SK-N-SH (cell line): ENCODE data around the gene CABLES2. TPM values are rescaled to one million over a fixed set of nuclear protein-coding genes. Genes with fewer than 3 reads are reported as not detected.

Source experiments
- CTCF ChIA-PET: fragments of 300-600, 350-600 bp; formaldehyde crosslinking; extraction: SDS; loops from one replicate; lab custom pipeline; 2021; lab: Yijun Ruan, JAX
- POLR2A ChIA-PET: fragments of 350-600 bp; sonication (Branson Sonifier 250); formaldehyde crosslinking; extraction: SDS; loops from one replicate; lab custom pipeline; 2020; ENCODE audit warnings: antibody characterized with exemption, inconsistent platforms; lab: Yijun Ruan, JAX
- DNase-seq: peaks from one replicate; pipeline ENCODE4 v3.0.0; 2012
- H2AFZ ChIP-seq: fragments of 200-600 bp; sonication (generic); 2 replicates; pipeline ENCODE4 v1.8.1; 2016; ENCODE audit warnings: antibody characterized with exemption, mild to moderate bottlenecking, low read depth
- H3F3A ChIP-seq: fragments of 200-600 bp; sonication (generic); replicated peaks from 2 replicates; pipeline ENCODE3; 2016; ENCODE audit warnings: antibody characterized with exemption, mild to moderate bottlenecking; ENCODE audit not compliant: insufficient read depth
- H3K27ac ChIP-seq, 2 experiments: fragments of 200-500 bp in 1 of 2; fragments of 200-600 bp in 1 of 2; sonication (Bioruptor generic) in 1 of 2; sonication (generic), shearing (Covaris generic) in 1 of 2; 2 replicates each; pipeline versions ENCODE4 v1.5.1 to v1.6.1; 2014 to 2016; ENCODE audit warnings: low read depth in 2 of 2, inconsistent platforms in 1 of 2, low read length in 1 of 2, mild to moderate bottlenecking in 1 of 2, mixed read lengths in 1 of 2
- H3K27me3 ChIP-seq: fragments of 200-600 bp; sonication (generic), shearing (Covaris generic); 2 replicates; pipeline ENCODE4 v1.6.1; 2016; ENCODE audit warnings: mixed run types; ENCODE audit not compliant: insufficient read depth
- H3K36me3 ChIP-seq, 2 experiments: fragments of 200-500 bp in 1 of 2; fragments of 200-600 bp in 1 of 2; sonication (Bioruptor generic) in 1 of 2; sonication (generic) in 1 of 2; replicated peaks in 1 of 2; 2 replicates each; pipeline versions ENCODE3 to v1.5.1; 2014 to 2016; ENCODE audit warnings: low read length in 1 of 2, mild to moderate bottlenecking in 1 of 2; ENCODE audit not compliant: insufficient read depth in 2 of 2, control insufficient read depth in 1 of 2
- H3K4me1 ChIP-seq, 2 experiments: fragments of 200-500 bp in 1 of 2; fragments of 200-600 bp in 1 of 2; sonication (Bioruptor generic) in 1 of 2; sonication (generic), shearing (Covaris generic) in 1 of 2; 2 replicates each; pipeline versions ENCODE4 v1.5.1 to v1.6.1; 2014 to 2016; ENCODE audit warnings: low read depth in 1 of 2, low read length in 1 of 2, mixed run types in 1 of 2; ENCODE audit not compliant: insufficient read depth in 2 of 2, control insufficient read depth in 1 of 2
- H3K4me2 ChIP-seq: fragments of 200-600 bp; sonication (generic), shearing (Covaris generic); 2 replicates; pipeline ENCODE4 v1.6.1; 2017; ENCODE audit warnings: mixed run types
- H3K4me3 ChIP-seq, 2 experiments: fragments of 200-500 bp in 1 of 2; fragments of 200-600 bp in 1 of 2; sonication (Bioruptor generic) in 1 of 2; sonication (generic), shearing (Covaris generic) in 1 of 2; 2 replicates each; pipeline versions ENCODE4 v1.5.1 to v1.8.1; 2014 to 2016; ENCODE audit warnings: low read depth in 2 of 2, inconsistent platforms in 1 of 2, low read length in 1 of 2, mild to moderate bottlenecking in 1 of 2, mixed read lengths in 1 of 2, moderate library complexity in 1 of 2
- H3K79me2 ChIP-seq: fragments of 200-600 bp; sonication (generic); 2 replicates; pipeline ENCODE4 v1.8.1; 2017; ENCODE audit warnings: mild to moderate bottlenecking; ENCODE audit not compliant: insufficient read depth
- H3K9ac ChIP-seq: fragments of 200-600 bp; sonication (generic); 2 replicates; pipeline ENCODE4 v1.6.1; 2017; ENCODE audit warnings: mixed run types
- H3K9me2 ChIP-seq: fragments of 200-600 bp; sonication (generic); 2 replicates; pipeline ENCODE4 v1.6.1; 2017; ENCODE audit warnings: mixed run types
- H3K9me3 ChIP-seq: fragments of 200-600 bp; sonication (generic); 2 replicates; pipeline ENCODE4 v1.6.1; 2017; ENCODE audit warnings: mixed run types, mild to moderate bottlenecking, moderate library complexity
- H4K20me1 ChIP-seq: fragments of 200-600 bp; sonication (generic); 2 replicates; pipeline ENCODE4 v1.6.1; 2017; ENCODE audit warnings: mild to moderate bottlenecking, mixed run types; ENCODE audit not compliant: insufficient read depth
- CHD2 ChIP-seq: fragments of 150-350 bp; IDR thresholded peaks from 2 replicates; pipeline ENCODE4 v1.6.1; 2018; ENCODE audit warnings: low read length; ENCODE audit not compliant: partially characterized antibody
- ELF1 ChIP-seq: IDR thresholded peaks from 2 replicates; pipeline ENCODE4 v1.4.0; 2012
- EZH2phosphoT487 ChIP-seq: fragments of 200-600 bp; sonication (generic); IDR thresholded peaks from 2 replicates; pipeline ENCODE4 v1.6.1; 2017; ENCODE audit warnings: low read depth, mixed run types, mild to moderate bottlenecking, antibody characterized with exemption, moderate library complexity, borderline replicate concordance
- FOXJ3 ChIP-seq: sonication (generic); formaldehyde crosslinking; IDR thresholded peaks from 2 replicates; pipeline ENCODE4 v1.5.1; 2020; ENCODE audit warnings: mild to moderate bottlenecking, missing genetic modification reagents
- GATA2 ChIP-seq: sonication (generic); formaldehyde crosslinking; IDR thresholded peaks from 2 replicates; pipeline ENCODE4 v1.5.0; 2020; ENCODE audit warnings: mild to moderate bottlenecking, missing genetic modification reagents
- JUND ChIP-seq: IDR thresholded peaks from 2 replicates; pipeline ENCODE4 v1.4.0; 2012
- MAX ChIP-seq: IDR thresholded peaks from 2 replicates; pipeline ENCODE4 v1.4.0; 2012; ENCODE audit warnings: low read depth
- MXI1 ChIP-seq: IDR thresholded peaks from 2 replicates; pipeline ENCODE4 v1.6.1; 2012; ENCODE audit warnings: mild to moderate bottlenecking, low read depth, low read length, improper control_type of control experiment
- NFIC ChIP-seq: IDR thresholded peaks from 2 replicates; pipeline ENCODE4 v1.4.0; 2012; ENCODE audit warnings: borderline replicate concordance
- PBX3 ChIP-seq: IDR thresholded peaks from 2 replicates; pipeline ENCODE4; 2012
- POLR2AphosphoS5 ChIP-seq: IDR thresholded peaks from 2 replicates; pipeline ENCODE4 v1.6.1; 2012; ENCODE audit warnings: low read depth, low read length
- RAD21 ChIP-seq: IDR thresholded peaks from 2 replicates; pipeline ENCODE4 v1.6.1; 2012; ENCODE audit warnings: mild to moderate bottlenecking, low read length
- RCOR1 ChIP-seq: fragments of 150-350 bp; IDR thresholded peaks from 2 replicates; pipeline ENCODE4 v1.6.1; 2017; ENCODE audit warnings: antibody characterized with exemption, low read length
- RFX5 ChIP-seq: IDR thresholded peaks from 2 replicates; pipeline ENCODE4 v1.6.1; 2012; ENCODE audit warnings: mild to moderate bottlenecking, improper control_type of control experiment, low read length
- TAF1 ChIP-seq: IDR thresholded peaks from 2 replicates; pipeline ENCODE4 v1.6.1; 2012; ENCODE audit warnings: low read depth, mild to moderate bottlenecking, low read length, moderate library complexity, borderline replicate concordance
- TCF12 ChIP-seq: IDR thresholded peaks from 2 replicates; pipeline ENCODE4 v1.4.0; 2012
- TEAD4 ChIP-seq: IDR thresholded peaks from 2 replicates; pipeline ENCODE4 v1.4.0; 2012; ENCODE audit warnings: mild to moderate bottlenecking, borderline replicate concordance; ENCODE audit not compliant: insufficient read depth
- YY1 ChIP-seq: IDR thresholded peaks from 2 replicates; pipeline ENCODE4 v1.4.0; 2012; ENCODE audit warnings: low read depth, mild to moderate bottlenecking
- WGBS: methylation state at CpG from one replicate; pipeline ENCODE4 v1.1.6; 2017; ENCODE audit warnings: low lambda C conversion rate; 5-methylcytosine and 5-hydroxymethylcytosine counted together
- polyA plus RNA-seq, 3 experiments: library from polyadenylated mRNA; depleted of rRNA; stranded (reverse); fragments of >200 nt; gene quantifications; 2 replicates each; pipeline ENCODE4 v1.2.3, GENCODE V29; 2012
- TF ChIP-seq, protein P1 (sequence below): IDR thresholded peaks from 2 replicates; pipeline ENCODE4 v1.4.0; 2012; ENCODE audit warnings: low read depth, borderline replicate concordance
- TF ChIP-seq, protein P2 (sequence below): fragments of 150-350 bp; IDR thresholded peaks from 2 replicates; pipeline ENCODE4 v1.6.1; 2017; ENCODE audit warnings: antibody characterized with exemption, low read length, low read depth, borderline replicate concordance

CABLES2 gene
- polyA plus RNA-seq, 1 of the 3 experiments (the other 2 are of a cell fraction), result 4.8 TPM

DNA sequence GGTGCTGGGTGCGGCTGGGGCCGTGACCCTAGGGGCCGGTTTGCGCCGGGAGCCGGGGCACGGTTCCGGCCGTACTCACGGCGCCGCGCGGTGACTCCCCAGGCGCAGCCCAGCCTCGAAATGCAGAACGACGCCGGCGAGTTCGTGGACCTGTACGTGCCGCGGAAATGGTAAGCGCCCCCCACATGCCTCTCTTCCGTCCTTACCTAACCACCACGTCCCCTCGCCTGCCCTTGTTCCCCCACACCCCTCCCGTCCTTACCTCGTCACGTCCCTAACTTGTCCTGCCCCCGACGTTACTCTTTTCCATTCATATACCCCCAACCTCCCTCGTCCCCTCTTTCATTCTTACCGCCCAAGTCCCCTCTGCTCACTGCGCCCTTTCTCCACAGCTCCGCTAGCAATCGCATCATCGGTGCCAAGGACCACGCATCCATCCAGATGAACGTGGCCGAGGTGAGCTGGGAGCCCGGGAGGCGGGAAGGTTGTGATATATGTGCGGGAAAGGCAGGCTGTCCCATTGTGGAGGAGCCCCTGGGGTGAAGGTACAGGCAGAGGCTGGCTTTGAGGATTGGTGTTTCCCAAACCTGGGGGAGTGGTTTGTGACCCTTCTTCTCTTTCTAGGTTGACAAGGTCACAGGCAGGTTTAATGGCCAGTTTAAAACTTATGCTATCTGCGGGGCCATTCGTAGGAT, 19.7 kb downstream of the CABLES2 start:
- peaks cover 68% of the 10 kb centered on the region for H3K79me2 ChIP-seq
- ChIA-PET POLR2A (interaction anchor here (0.6 to 1.6 kb wide), 11 partner anchors 13 to 381 kb away, joined by 3 to 9 read pairs (median 3); partner anchors contain the start of gene LAMA5), CTCF (interaction anchor here (0.6 to 1.7 kb wide), 6 partner anchors 12 to 199 kb away, joined by 3 to 6 read pairs (median 4); partner anchors contain the start of gene ADRM1)
- peak overlapping the region; percentile 97 for H3K4me2 ChIP-seq
- H3K9ac ChIP-seq, result peak overlapping the region; percentile 96
- no peak for TF ChIP-seq CHD2
- TF ChIP-seq MAX, result no peak
- no peak for TF ChIP-seq NFIC
- peaks cover 30% of the 10 kb centered on the region for H4K20me1 ChIP-seq
- H3K9me3 ChIP-seq, result no peaks in the 10 kb centered on the region
- H3F3A ChIP-seq, result peaks cover 24% of the 10 kb centered on the region
- H3K27me3 ChIP-seq, result no peaks in the 10 kb centered on the region
- peak overlapping the region; percentile 34 to 85; a peak in 3 of 4 replicates for H3K27ac ChIP-seq
- H3K36me3 ChIP-seq, result peaks cover 17 to 40% of the 10 kb centered on the region in 2 experiments
- H3K9me2 ChIP-seq, result no peaks in the 10 kb centered on the region
- H2AFZ ChIP-seq, result no peak overlapping the region
- under 1% methylated on average over 22 of the region's 47 CpGs for WGBS
- DNase-seq, result no peak
- H3K4me1 ChIP-seq, result peaks cover 0 to 21% of the 10 kb centered on the region in 2 experiments; a peak in 2 of 4 replicates
- H3K4me3 ChIP-seq, result peak overlapping the region; percentile 72 to 87

- H3K9ac ChIP-seq, result peak within 1 kb of the TSS; percentile 96
- H3K36me3 ChIP-seq, result peaks cover 19 to 41% of the 10 kb centered on the region in 2 experiments
- no peaks in the 10 kb centered on the region for H3K27me3 ChIP-seq
- peaks cover 31% of the 10 kb centered on the region for H4K20me1 ChIP-seq
- H3K4me2 ChIP-seq, result peak within 1 kb of the TSS; percentile 97
- peak within 1 kb of the TSS; percentile 72 to 87 for H3K4me3 ChIP-seq
- peaks cover 71% of the 10 kb centered on the region for H3K79me2 ChIP-seq
- H2AFZ ChIP-seq, result no peak within 1 kb of the TSS; the same call in 1 of the 2 replicates
- peaks cover 25% of the 10 kb centered on the region for H3F3A ChIP-seq
- peaks cover 0 to 21% of the 10 kb centered on the region in 2 experiments; a peak in 2 of 4 replicates for H3K4me1 ChIP-seq
- H3K9me2 ChIP-seq, result no peaks in the 10 kb centered on the region
- peak; percentile 97 for DNase-seq
- WGBS, result 0% methylated on average over 23 of the region's 83 CpGs
- peak within 1 kb of the TSS; percentile 66 to 85 for H3K27ac ChIP-seq
- POLR2A ChIA-PET, result interaction anchor here (0.6 to 1.6 kb wide), 15 partner anchors 8 to 382 kb away, joined by 3 to 9 read pairs (median 3); partner anchors contain the start of gene LAMA5
- H3K9me3 ChIP-seq, result no peaks in the 10 kb centered on the region
- CTCF ChIA-PET, result interaction anchor here (0.8 to 1.7 kb wide), 5 partner anchors 13 to 84 kb away, joined by 3 to 5 read pairs (median 4); partner anchors contain the start of gene ADRM1
- TF ChIP-seq MAX, result peak; percentile 94
- TF ChIP-seq TEAD4, result no peak
- TF ChIP-seq JUND, result no peak
- no peak for TF ChIP-seq GATA2 (CRISPR knock-in tag)
- TF ChIP-seq POLR2AphosphoS5, result peak; percentile 92
- TF ChIP-seq EZH2phosphoT487, result no peak
- TF ChIP-seq RFX5, result no peak
- TF ChIP-seq YY1, result no peak
- TF ChIP-seq, protein P1, sequence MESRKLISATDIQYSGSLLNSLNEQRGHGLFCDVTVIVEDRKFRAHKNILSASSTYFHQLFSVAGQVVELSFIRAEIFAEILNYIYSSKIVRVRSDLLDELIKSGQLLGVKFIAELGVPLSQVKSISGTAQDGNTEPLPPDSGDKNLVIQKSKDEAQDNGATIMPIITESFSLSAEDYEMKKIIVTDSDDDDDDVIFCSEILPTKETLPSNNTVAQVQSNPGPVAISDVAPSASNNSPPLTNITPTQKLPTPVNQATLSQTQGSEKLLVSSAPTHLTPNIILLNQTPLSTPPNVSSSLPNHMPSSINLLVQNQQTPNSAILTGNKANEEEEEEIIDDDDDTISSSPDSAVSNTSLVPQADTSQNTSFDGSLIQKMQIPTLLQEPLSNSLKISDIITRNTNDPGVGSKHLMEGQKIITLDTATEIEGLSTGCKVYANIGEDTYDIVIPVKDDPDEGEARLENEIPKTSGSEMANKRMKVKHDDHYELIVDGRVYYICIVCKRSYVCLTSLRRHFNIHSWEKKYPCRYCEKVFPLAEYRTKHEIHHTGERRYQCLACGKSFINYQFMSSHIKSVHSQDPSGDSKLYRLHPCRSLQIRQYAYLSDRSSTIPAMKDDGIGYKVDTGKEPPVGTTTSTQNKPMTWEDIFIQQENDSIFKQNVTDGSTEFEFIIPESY, result no peak
- peak; percentile 31; the same call in 1 of the 2 replicates for TF ChIP-seq MXI1
- TF ChIP-seq PBX3, result no peak
- TF ChIP-seq FOXJ3 (CRISPR knock-in tag), result no peak; the same call in 1 of the 2 replicates
- peak; percentile 92 for TF ChIP-seq TAF1
- TF ChIP-seq ELF1, result peak; percentile 87
- TF ChIP-seq RCOR1, result no peak; the same call in 1 of the 2 replicates
- TF ChIP-seq TCF12, result no peak
- TF ChIP-seq, protein P2, sequence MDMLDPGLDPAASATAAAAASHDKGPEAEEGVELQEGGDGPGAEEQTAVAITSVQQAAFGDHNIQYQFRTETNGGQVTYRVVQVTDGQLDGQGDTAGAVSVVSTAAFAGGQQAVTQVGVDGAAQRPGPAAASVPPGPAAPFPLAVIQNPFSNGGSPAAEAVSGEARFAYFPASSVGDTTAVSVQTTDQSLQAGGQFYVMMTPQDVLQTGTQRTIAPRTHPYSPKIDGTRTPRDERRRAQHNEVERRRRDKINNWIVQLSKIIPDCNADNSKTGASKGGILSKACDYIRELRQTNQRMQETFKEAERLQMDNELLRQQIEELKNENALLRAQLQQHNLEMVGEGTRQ, result no peak
- no peak for TF ChIP-seq RAD21
Observed at GRCh38 chr20:62386383-62387218, 20.5 kb downstream of the CABLES2 start, which contains the start of gene RPS21. TSS of gene RPS21 (plus strand) at chr20:62387103. CDS start at chr20:62387339, 236 bp downstream.
